NCI-H82 (cell line): ENCODE measurements around the gene MTPN.
A peak's percentile ranks its signal among the peaks of the same experiment; 100 is the strongest.

ENCODE experiments used
- DNase-seq: peaks from one replicate; lab custom pipeline; 2025; lab: John Stamatoyannopoulos, UW

Gene MTPN

GRCh38 chr7:135981958-135982646 is 4.9 kb upstream of the MTPN start:
- no peak for DNase-seq

GRCh38 chr7:135980665-135981180 is 3.6 kb upstream of the MTPN start:
- no peak for DNase-seq

- DNase-seq, result no peak
Observed at GRCh38 chr7:135980012-135980551, 2.9 kb upstream of the MTPN start.

GRCh38 chr7:135979471-135980011 is 2.4 kb upstream of the MTPN start:
- DNase-seq, result no peak

GRCh38 chr7:135978624-135979023 is 1.5 kb upstream of the MTPN start:
- no peak for DNase-seq

- DNase-seq, result no peak
Observed at GRCh38 chr7:135977742-135978066, 545 bp upstream of the MTPN start.

- DNase-seq, result peak; percentile 55
Observed at GRCh38 chr7:135976312-135977006, 700 bp downstream of the MTPN start.

- no peak for DNase-seq
Observed at GRCh38 chr7:135975166-135975565, 2.0 kb downstream of the MTPN start.

GRCh38 chr7:135974667-135975066 is 2.5 kb downstream of the MTPN start:
- DNase-seq, result no peak

- DNase-seq, result no peak
Observed at GRCh38 chr7:135971366-135971725, 5.8 kb downstream of the MTPN start.

GRCh38 chr7:135970682-135971365 is 6.3 kb downstream of the MTPN start:
- no peak for DNase-seq

- DNase-seq, result no peak
Observed at GRCh38 chr7:135970045-135970444, 7.1 kb downstream of the MTPN start.

GRCh38 chr7:135966341-135967043 is 10.7 kb downstream of the MTPN start:
- DNase-seq, result no peak

GRCh38 chr7:135965602-135966001 is 11.6 kb downstream of the MTPN start:
- no peak for DNase-seq

- no peak for DNase-seq
Observed at GRCh38 chr7:135964791-135965190, 12.4 kb downstream of the MTPN start.

- no peak for DNase-seq
Observed at GRCh38 chr7:135964274-135964673, 12.9 kb downstream of the MTPN start.

- DNase-seq, result peak; percentile 30
Observed at GRCh38 chr7:135962802-135963201, 14.4 kb downstream of the MTPN start.

- DNase-seq, result no peak
Observed at GRCh38 chr7:135960709-135961451, 16.3 kb downstream of the MTPN start.

GRCh38 chr7:135959646-135960363 is 17.4 kb downstream of the MTPN start:
- DNase-seq, result no peak

- DNase-seq, result no peak
Observed at GRCh38 chr7:135958173-135958572, 19.0 kb downstream of the MTPN start.

GRCh38 chr7:135957627-135958026 is 19.5 kb downstream of the MTPN start:
- DNase-seq, result peak; percentile 65
